GM23338 (cell line): ENCODE results near the gene SLC2A5. TPM values are rescaled to one million over a fixed set of nuclear protein-coding genes. Genes with fewer than 3 reads are reported as not detected.

ENCODE experiments used
- ATAC-seq: fragments of 200-7000 bp; cut with Tn5 transposase; 3 replicates; pipeline ENCODE4 v1.9.1; 2020
- DNase-seq: peaks from one replicate; pipeline ENCODE4 v3.0.0-alpha.2; 2015; ENCODE audit warnings: low spot score
- H2AFZ ChIP-seq: fragments of 200-600 bp; sonication (generic); 2 replicates; pipeline ENCODE4 v1.8.0; 2016; ENCODE audit warnings: antibody characterized with exemption, mild to moderate bottlenecking, moderate library complexity
- H3F3A ChIP-seq: fragments of 200-600 bp; sonication (generic); replicated peaks from 2 replicates; pipeline ENCODE4 v1.8.0; 2017; ENCODE audit warnings: antibody characterized with exemption, mixed run types, low read depth
- H3K27ac ChIP-seq: fragments of 200-600 bp; sonication (generic); 2 replicates; pipeline ENCODE4 v1.6.1; 2016; ENCODE audit warnings: low read depth
- H3K27me3 ChIP-seq: fragments of 200-600 bp; sonication (generic); 2 replicates; pipeline ENCODE4 v1.8.0; 2016; ENCODE audit warnings: mild to moderate bottlenecking, mixed run types, moderate library complexity; ENCODE audit not compliant: insufficient read depth
- H3K36me3 ChIP-seq: fragments of 200-600 bp; sonication (generic); 2 replicates; pipeline ENCODE4 v1.8.0; 2016; ENCODE audit warnings: mild to moderate bottlenecking; ENCODE audit not compliant: insufficient read depth
- H3K4me1 ChIP-seq: fragments of 200-600 bp; sonication (generic); 2 replicates; pipeline ENCODE4 v1.8.0; 2016; ENCODE audit warnings: mild to moderate bottlenecking, moderate library complexity; ENCODE audit not compliant: insufficient read depth
- H3K4me2 ChIP-seq: fragments of 200-600 bp; sonication (generic); 2 replicates; pipeline ENCODE4 v1.7.1; 2017; ENCODE audit warnings: mixed run types
- H3K4me3 ChIP-seq: fragments of 200-600 bp; sonication (generic); 2 replicates; pipeline ENCODE4 v1.6.1; 2016; ENCODE audit warnings: mixed run types
- H3K79me2 ChIP-seq: fragments of 200-600 bp; sonication (generic); replicated peaks from 2 replicates; pipeline ENCODE4 v1.8.0; 2017; ENCODE audit warnings: mild to moderate bottlenecking; ENCODE audit not compliant: insufficient read depth
- H3K9me2 ChIP-seq: fragments of 200-600 bp; sonication (generic); 2 replicates; pipeline ENCODE4 v1.8.0; 2017; ENCODE audit not compliant: insufficient read depth
- H4K20me1 ChIP-seq: fragments of 200-600 bp; sonication (generic); replicated peaks from 2 replicates; pipeline ENCODE4 v1.8.0; 2017; ENCODE audit warnings: mild to moderate bottlenecking; ENCODE audit not compliant: insufficient read depth
- H3K27ac Mint-ChIP-seq: 2 replicates; pipeline ENCODE4 v1.8.0; 2020; ENCODE audit warnings: inconsistent platforms, mild to moderate bottlenecking, moderate library complexity, mixed read lengths
- H3K27me3 Mint-ChIP-seq: 3 replicates; pipeline ENCODE4 v1.8.0; 2022; ENCODE audit warnings: low read depth, mild to moderate bottlenecking, moderate library complexity, mixed read lengths, inconsistent platforms; ENCODE audit not compliant: insufficient read depth, poor library complexity
- H3K36me3 Mint-ChIP-seq: 3 replicates; pipeline ENCODE4 v1.8.0; 2021; ENCODE audit warnings: low read depth, mild to moderate bottlenecking, inconsistent platforms, moderate library complexity, mixed read lengths
- H3K4me1 Mint-ChIP-seq: 3 replicates; pipeline ENCODE4 v1.8.0; 2020; ENCODE audit warnings: mild to moderate bottlenecking, inconsistent platforms, mixed read lengths
- H3K4me3 Mint-ChIP-seq: 3 replicates; pipeline ENCODE4 v1.8.0; 2021; ENCODE audit warnings: moderate library complexity, mild to moderate bottlenecking, inconsistent platforms, mixed read lengths
- H3K9me3 Mint-ChIP-seq: 3 replicates; pipeline ENCODE4 v1.8.0; 2020; ENCODE audit warnings: moderate library complexity, mild to moderate bottlenecking, inconsistent platforms, mixed read lengths
- CREB1 ChIP-seq: fragments of 250-450 bp; sonication (Bioruptor Pico); IDR thresholded peaks from 2 replicates; pipeline ENCODE4 v1.5.0; 2020; ENCODE audit warnings: low read depth, mild to moderate bottlenecking, moderate library complexity
- EZH2 ChIP-seq: fragments of 200-600 bp; sonication (generic); IDR thresholded peaks from one replicate; pipeline ENCODE4 v1.8.0; 2017; ENCODE audit warnings: antibody characterized with exemption, mild to moderate bottlenecking, low read depth; ENCODE audit not compliant: unreplicated experiment
- EZH2phosphoT487 ChIP-seq: fragments of 200-600 bp; sonication (generic); IDR thresholded peaks from one replicate; pipeline ENCODE4 v1.8.1; 2018; ENCODE audit warnings: antibody characterized with exemption; ENCODE audit not compliant: unreplicated experiment
- JUNB ChIP-seq: IDR thresholded peaks from one replicate; pipeline ENCODE4 v1.6.1; 2016; ENCODE audit warnings: antibody characterized with exemption; ENCODE audit not compliant: unreplicated experiment
- NANOG ChIP-seq: IDR thresholded peaks from 2 replicates; pipeline ENCODE4 v1.6.1; 2016; ENCODE audit warnings: antibody characterized with exemption, borderline replicate concordance
- POLR2AphosphoS5 ChIP-seq: IDR thresholded peaks from 2 replicates; pipeline ENCODE4 v1.6.1; 2016; ENCODE audit warnings: antibody characterized with exemption, low read depth
- REST ChIP-seq: IDR thresholded peaks from one replicate; pipeline ENCODE4 v1.6.1; 2018; ENCODE audit warnings: antibody characterized with exemption; ENCODE audit not compliant: unreplicated experiment
- STAT1 ChIP-seq: IDR thresholded peaks from one replicate; pipeline ENCODE4 v1.6.1; 2016; ENCODE audit warnings: antibody characterized with exemption; ENCODE audit not compliant: unreplicated experiment
- ZNF114 ChIP-seq: fragments of 250-450 bp; sonication (Bioruptor Pico); IDR thresholded peaks from 2 replicates; pipeline ENCODE4 v1.5.0; 2020; ENCODE audit warnings: mild to moderate bottlenecking, moderate library complexity
- ZNF331 ChIP-seq: fragments of 250-450 bp; sonication (Bioruptor Pico); IDR thresholded peaks from 2 replicates; pipeline ENCODE4 v1.5.0; 2020; ENCODE audit warnings: low read depth, mild to moderate bottlenecking, moderate library complexity
- ZNF462 ChIP-seq: fragments of 250-450 bp; sonication (Bioruptor Pico); IDR thresholded peaks from 2 replicates; pipeline ENCODE4 v1.5.0; 2020; ENCODE audit warnings: mild to moderate bottlenecking, moderate library complexity
- polyA plus RNA-seq: library from polyadenylated mRNA; unstranded; fragments of >200 nt; fragmentation: Nextera tagmentation; extraction: Ambion mirVana; gene quantifications from 2 replicates; pipeline ENCODE4 v1.2.1, GENCODE V29; 2016
- total RNA-seq: library from RNA; depleted of rRNA; stranded (reverse); fragments of >200 nt; shearing (Covaris generic); gene quantifications from 2 replicates; pipeline ENCODE4 v1.2.3, GENCODE V29; 2014
- TF ChIP-seq, protein P1 (sequence below): IDR thresholded peaks from 2 replicates; pipeline ENCODE4 v1.6.1; 2016; ENCODE audit warnings: antibody characterized with exemption
- TF ChIP-seq, protein P2 (sequence below), 2 experiments: fragments of 200-600 bp in 1 of 2; sonication (generic) in 1 of 2; conservative IDR thresholded peaks; 2 replicates each; pipeline versions ENCODE4 v1.5.1 to v1.6.1; 2016 to 2017; ENCODE audit warnings: antibody characterized with exemption in 2 of 2, low read depth in 2 of 2, mild to moderate bottlenecking in 2 of 2, moderate library complexity in 1 of 2

SLC2A5 gene
- total and polyA plus RNA-seq, 2 experiments from 2014 or later = 0.03 TPM; not detected in 1

DNA sequence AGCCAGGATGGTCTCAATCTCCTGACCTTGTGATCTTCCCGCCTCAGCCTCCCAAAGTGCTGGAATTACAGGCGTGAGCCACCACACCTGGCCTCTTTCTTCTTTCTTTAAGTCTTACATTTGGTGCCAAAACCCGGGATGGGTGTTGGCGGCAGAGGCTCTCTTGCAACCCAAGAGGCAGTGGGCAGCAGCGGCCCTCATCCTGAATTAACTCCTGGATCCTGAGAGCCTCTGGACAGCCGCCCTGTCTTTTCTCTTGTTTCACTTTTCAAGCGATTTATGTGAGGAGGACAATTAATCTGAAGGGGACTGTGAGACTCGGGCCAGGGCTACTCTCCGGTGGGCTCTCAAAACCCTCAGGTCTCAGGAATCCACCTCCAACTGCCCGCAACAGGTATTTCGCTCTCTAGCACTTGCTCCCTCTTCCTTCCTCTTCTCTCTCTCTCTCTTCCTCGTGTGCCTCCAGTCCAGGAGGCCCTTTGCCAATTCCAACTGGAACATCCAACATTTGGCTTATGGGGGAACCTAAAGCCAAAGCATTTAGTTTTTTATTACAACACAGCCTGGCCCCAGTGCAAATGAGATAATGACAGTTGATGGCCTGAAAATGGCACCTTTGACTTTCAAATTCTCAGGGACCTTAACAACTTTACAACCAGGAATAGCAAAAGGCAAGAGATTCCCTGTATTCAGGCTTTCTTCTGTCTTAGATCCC is 18.1 kb upstream of the SLC2A5 start:
- H3K9me3 Mint-ChIP-seq = peaks cover 27% of the 10 kb centered on the region
- Histone ChIP-seq H3K4me2 (no peak overlapping the region), H3F3A (no peaks in the 10 kb centered on the region), H3K4me3 (no peak overlapping the region), H2AFZ (no peak overlapping the region), H3K27me3 (no peaks in the 10 kb centered on the region), H3K27ac (no peak overlapping the region), H3K36me3 (no peaks in the 10 kb centered on the region), H3K9me2 (no peaks in the 10 kb centered on the region), H3K79me2 (no peaks in the 10 kb centered on the region), H3K4me1 (no peaks in the 10 kb centered on the region; the same call in 1 of the 2 replicates), H4K20me1 (no peaks in the 10 kb centered on the region)
- H3K4me1 Mint-ChIP-seq = peaks cover 5% of the 10 kb centered on the region; the same call in 2 of the 3 replicates
- peaks cover 14% of the 10 kb centered on the region for H3K36me3 Mint-ChIP-seq
- no peak overlapping the region for H3K4me3 Mint-ChIP-seq
- no peak for TF ChIP-seq NANOG
- no peak for TF ChIP-seq ZNF114 (CRISPR knock-in tag)
- TF ChIP-seq ZNF462 (CRISPR knock-in tag) = no peak
- TF ChIP-seq, protein P1, sequence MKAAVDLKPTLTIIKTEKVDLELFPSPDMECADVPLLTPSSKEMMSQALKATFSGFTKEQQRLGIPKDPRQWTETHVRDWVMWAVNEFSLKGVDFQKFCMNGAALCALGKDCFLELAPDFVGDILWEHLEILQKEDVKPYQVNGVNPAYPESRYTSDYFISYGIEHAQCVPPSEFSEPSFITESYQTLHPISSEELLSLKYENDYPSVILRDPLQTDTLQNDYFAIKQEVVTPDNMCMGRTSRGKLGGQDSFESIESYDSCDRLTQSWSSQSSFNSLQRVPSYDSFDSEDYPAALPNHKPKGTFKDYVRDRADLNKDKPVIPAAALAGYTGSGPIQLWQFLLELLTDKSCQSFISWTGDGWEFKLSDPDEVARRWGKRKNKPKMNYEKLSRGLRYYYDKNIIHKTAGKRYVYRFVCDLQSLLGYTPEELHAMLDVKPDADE = no peak
- TF ChIP-seq POLR2AphosphoS5 = no peak
- TF ChIP-seq ZNF331 (CRISPR knock-in tag) = no peak
- no peak for TF ChIP-seq EZH2
- TF ChIP-seq REST = no peak
- no peak for TF ChIP-seq EZH2phosphoT487
- no peak for TF ChIP-seq STAT1
- TF ChIP-seq, protein P2, sequence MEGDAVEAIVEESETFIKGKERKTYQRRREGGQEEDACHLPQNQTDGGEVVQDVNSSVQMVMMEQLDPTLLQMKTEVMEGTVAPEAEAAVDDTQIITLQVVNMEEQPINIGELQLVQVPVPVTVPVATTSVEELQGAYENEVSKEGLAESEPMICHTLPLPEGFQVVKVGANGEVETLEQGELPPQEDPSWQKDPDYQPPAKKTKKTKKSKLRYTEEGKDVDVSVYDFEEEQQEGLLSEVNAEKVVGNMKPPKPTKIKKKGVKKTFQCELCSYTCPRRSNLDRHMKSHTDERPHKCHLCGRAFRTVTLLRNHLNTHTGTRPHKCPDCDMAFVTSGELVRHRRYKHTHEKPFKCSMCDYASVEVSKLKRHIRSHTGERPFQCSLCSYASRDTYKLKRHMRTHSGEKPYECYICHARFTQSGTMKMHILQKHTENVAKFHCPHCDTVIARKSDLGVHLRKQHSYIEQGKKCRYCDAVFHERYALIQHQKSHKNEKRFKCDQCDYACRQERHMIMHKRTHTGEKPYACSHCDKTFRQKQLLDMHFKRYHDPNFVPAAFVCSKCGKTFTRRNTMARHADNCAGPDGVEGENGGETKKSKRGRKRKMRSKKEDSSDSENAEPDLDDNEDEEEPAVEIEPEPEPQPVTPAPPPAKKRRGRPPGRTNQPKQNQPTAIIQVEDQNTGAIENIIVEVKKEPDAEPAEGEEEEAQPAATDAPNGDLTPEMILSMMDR (conservative IDR thresholded peaks at IDR 0.05; ENCODE audit: low read depth in 2 of 2) = no peak
- TF ChIP-seq JUNB = no peak
- no peak for TF ChIP-seq CREB1 (CRISPR knock-in tag)
- DNase-seq (no peak), ATAC-seq (no peak)
- H3K27ac Mint-ChIP-seq = no peak overlapping the region
- H3K27me3 Mint-ChIP-seq = no peaks in the 10 kb centered on the region
